Head of caudate nucleus (tissue), 42 donors: ENCODE data around the gene BOLA1.
A peak's percentile ranks its signal among the peaks of the same experiment; 100 is the strongest.
"Not testable (repeated sequence)": the region's sequence is repeated elsewhere in the genome, so short reads cannot be mapped to it uniquely, and the experiment has no call there.

ENCODE experiments used
- DNase-seq, 42 donors: peaks; one replicate each; pipeline versions ENCODE4 v3.0.0 to v3.0.0-alpha.2; 2020 to 2021; ENCODE audit warnings: mixed read lengths in 7 of 42
- intact Hi-C: fragments of 100-400 bp; cut with DNase I; formaldehyde crosslinking; loops from one replicate; pipeline ENCODE4 v1.15.0; 2022

The BOLA1 gene

GRCh38 chr1:149899460-149900284 is at the start of gene BOLA1:
Gene BOLA1, plus strand, starts transcription at chr1:149899568. Its CDS starts 492 bp downstream, at chr1:149900060.
- DNase-seq = peak; percentile 93 to 99 (median 97)
- intact Hi-C loops = no loop called here

GRCh38 chr1:149849947-149850360 is 49.4 kb upstream of the BOLA1 start:
- DNase-seq = peak in 3 of 42 donors; percentile 2 to 34 (median 9)
- intact Hi-C loops = no loop called here

GRCh38 chr1:149850732-149851345 is 48.5 kb upstream of the BOLA1 start:
- intact Hi-C loops, DNase-seq: not testable (repeated sequence)

- DNase-seq, intact Hi-C loops: not testable (repeated sequence)
Measured at GRCh38 chr1:149851585-149852213, 47.7 kb upstream of the BOLA1 start.

GRCh38 chr1:149852263-149852662 is 47.1 kb upstream of the BOLA1 start:
- DNase-seq, intact Hi-C loops: not testable (repeated sequence)

- DNase-seq, intact Hi-C loops: not testable (repeated sequence)
Measured at GRCh38 chr1:149860271-149860670, 39.1 kb upstream of the BOLA1 start.

- intact Hi-C loops, DNase-seq: not testable (repeated sequence)
Measured at GRCh38 chr1:149860684-149861496, 38.5 kb upstream of the BOLA1 start.

- intact Hi-C loops = not testable (repeated sequence)
Measured at GRCh38 chr1:149861497-149862054, 37.8 kb upstream of the BOLA1 start.

GRCh38 chr1:149866887-149867286 is 32.5 kb upstream of the BOLA1 start:
- intact Hi-C loops, DNase-seq: not testable (repeated sequence)

More at GRCh38 chr1:149861497-149862054, 37.8 kb upstream of the BOLA1 start:
- DNase-seq = not testable (repeated sequence)

- DNase-seq, intact Hi-C loops: not testable (repeated sequence)
Measured at GRCh38 chr1:149873060-149873459, 26.3 kb upstream of the BOLA1 start.

GRCh38 chr1:149877211-149877946 is 22.0 kb upstream of the BOLA1 start:
- intact Hi-C loops = no loop called here
- DNase-seq = peak in 1 of 42 donors; percentile 17

- DNase-seq = no peak
- intact Hi-C loops = no loop called here
Measured at GRCh38 chr1:149879556-149879955, 19.8 kb upstream of the BOLA1 start.

GRCh38 chr1:149881876-149882275 is 17.5 kb upstream of the BOLA1 start:
- DNase-seq = peak in 1 of 42 donors; percentile 17
- intact Hi-C loops = no loop called here

- peak in 1 of 42 donors; percentile 33 for DNase-seq
- intact Hi-C loops = no loop called here
Measured at GRCh38 chr1:149883598-149884247, 15.6 kb upstream of the BOLA1 start.

GRCh38 chr1:149884433-149885338 is 14.7 kb upstream of the BOLA1 start:
- intact Hi-C loops = no loop called here

More at GRCh38 chr1:149884433-149885338, 14.7 kb upstream of the BOLA1 start:
- peak in 1 of 42 donors; percentile 38 for DNase-seq
